ENCODE measurements around the gene PDE4D.

DNA sequence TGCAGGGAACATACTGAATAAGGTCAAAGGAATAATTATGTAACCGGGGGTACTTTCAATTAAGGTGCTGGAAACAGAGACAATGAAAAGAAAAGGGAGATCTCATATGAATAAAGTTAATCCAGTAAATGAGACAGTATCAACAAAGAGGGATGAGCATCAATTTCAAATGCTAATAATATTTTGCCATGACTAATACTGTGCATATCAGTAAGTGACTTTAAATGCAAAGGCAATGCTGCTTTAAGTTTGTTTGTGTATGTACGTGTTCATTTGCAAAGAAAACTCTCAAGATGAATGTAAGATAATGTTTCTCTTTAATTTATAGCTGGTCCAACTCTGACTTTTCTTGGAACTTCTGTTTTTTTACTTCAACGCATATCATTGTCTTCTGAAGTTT is 139.9 kb downstream of the PDE4D start:
- TF ChIP-seq POLR2A (IDR thresholded peaks at IDR 0.05; ENCODE audit: low read depth, low read length) = no peak
- TF ChIP-seq POLR2AphosphoS5 (IDR thresholded peaks at IDR 0.05; ENCODE audit: low read depth, low read length) = no peak
